ENCODE measurements around the gene ESD. TPM values are rescaled to one million over a fixed set of nuclear protein-coding genes. Genes with fewer than 3 reads are reported as not detected.

Gene ESD
- total and polyA plus RNA-seq, 2 of the 13 experiments (the other 11 are each of a cell fraction or from before 2014, with no cell fraction given), result 118 to 147 TPM

GRCh38 chr13:46796515-46797474, at the start of gene ESD (continued):
- TF ChIP-seq TRAFD1 (CRISPR knock-in tag; IDR thresholded peaks at IDR 0.05; ENCODE audit: borderline replicate concordance) (peak; percentile 64; the same call in 1 of the 2 replicates), CREM (IDR thresholded peaks at IDR 0.05) (no peak; the same call in 1 of the 2 replicates), CREM (CRISPR knock-in tag; IDR thresholded peaks at IDR 0.05) (no peak), ZNF569 (CRISPR knock-in tag; IDR thresholded peaks at IDR 0.05; ENCODE audit: borderline replicate concordance) (no peak), HIC2 (CRISPR knock-in tag; IDR thresholded peaks at IDR 0.05; ENCODE audit: low read depth) (peak; percentile 8; the same call in 1 of the 2 replicates), ZNF577 (CRISPR knock-in tag; IDR thresholded peaks at IDR 0.05; ENCODE audit: borderline replicate concordance, low read depth) (no peak; the same call in 1 of the 2 replicates), BCL3 (CRISPR knock-in tag; IDR thresholded peaks at IDR 0.05) (0 out of 2 replicates have a peak, but pooled peaks have one; percentile 47), RCOR2 (CRISPR knock-in tag; IDR thresholded peaks at IDR 0.05) (no peak), ISL2 (CRISPR knock-in tag; IDR thresholded peaks at IDR 0.05) (no peak; the same call in none of the 2 replicates), MXD3 (CRISPR knock-in tag; IDR thresholded peaks at IDR 0.05) (peak; percentile 76), NR0B2 (CRISPR knock-in tag; IDR thresholded peaks at IDR 0.05) (peak; percentile 77), MATR3 (CRISPR knock-in tag; IDR thresholded peaks at IDR 0.05) (no peak), ZNF431 (CRISPR knock-in tag; IDR thresholded peaks at IDR 0.05; ENCODE audit: borderline replicate concordance, low read depth) (no peak), ZNF576 (CRISPR knock-in tag; IDR thresholded peaks at IDR 0.05) (no peak; the same call in 1 of the 2 replicates), ZNF781 (CRISPR knock-in tag; IDR thresholded peaks at IDR 0.05; ENCODE audit: borderline replicate concordance, not compliant biosample characterization) (peak; percentile 79), YY1 (IDR thresholded peaks at IDR 0.05; ENCODE audit: insufficient read depth, insufficient replicate concordance, low read depth, low read length) (peak; percentile 96), HNRNPLL (IDR thresholded peaks at IDR 0.05; ENCODE audit: low read depth, low read length, poor library complexity, severe bottlenecking) (peak; percentile 93), IRF1 (CRISPR knock-in tag; IDR thresholded peaks at IDR 0.05; ENCODE audit: low read depth) (0 out of 2 replicates have a peak, but pooled peaks have one; percentile 83), RNF2 (conservative IDR thresholded peaks at IDR 0.05; ENCODE audit: low read depth) (peak; percentile 83), RFX5 (IDR thresholded peaks at IDR 0.05; ENCODE audit: low read depth, low read length) (peak; percentile 82)
